HG02884 (cell line): ENCODE measurements around the gene FTO.

ENCODE experiments used
- ATAC-seq: cut with Tn5 transposase; IDR thresholded peaks from one replicate; pipeline ENCODE4 v1.9.1; 2021; ENCODE audit warnings: mild to moderate bottlenecking, moderate library complexity; ENCODE audit not compliant: unreplicated experiment

The FTO gene

DNA sequence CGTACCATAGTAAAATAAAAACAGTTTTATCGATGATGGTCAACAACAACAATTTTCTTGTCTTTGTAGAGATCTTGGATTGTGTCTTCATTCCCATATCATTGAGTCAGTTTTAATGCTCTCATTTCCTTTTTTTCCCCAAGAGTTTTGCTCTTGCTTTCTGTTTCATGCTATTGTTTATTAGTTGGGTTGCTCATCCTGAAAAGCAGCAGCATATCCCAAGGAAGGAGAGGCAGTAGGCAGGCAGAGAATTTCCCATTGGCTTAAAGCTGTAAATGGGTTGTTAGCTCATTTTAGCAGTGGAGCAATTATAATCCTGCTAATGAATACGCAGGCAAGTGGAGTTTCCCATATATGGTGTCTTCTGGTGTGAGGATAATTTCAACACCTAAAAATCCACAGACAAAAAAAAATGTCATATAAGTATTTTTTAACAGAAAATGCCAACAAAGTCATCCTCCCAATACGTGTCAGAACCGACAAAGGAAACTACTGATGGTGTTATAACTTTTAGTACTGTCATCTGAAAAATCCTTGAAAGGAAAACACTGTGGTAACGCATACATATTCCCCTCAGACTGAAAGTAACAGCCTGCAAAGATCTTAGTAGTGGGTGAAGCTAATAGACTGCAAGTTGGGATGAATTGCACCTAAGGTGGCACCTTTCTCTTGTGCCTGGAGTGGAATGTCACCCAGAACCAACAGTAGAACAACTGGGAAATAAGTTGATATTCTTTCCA is 218.3 kb downstream of the FTO start:
- ATAC-seq: no peak

GRCh38 chr16:53922807-53923571 is 219.0 kb downstream of the FTO start:
- ATAC-seq: no peak

GRCh38 chr16:53924331-53925106 is 220.6 kb downstream of the FTO start:
- ATAC-seq: no peak

DNA sequence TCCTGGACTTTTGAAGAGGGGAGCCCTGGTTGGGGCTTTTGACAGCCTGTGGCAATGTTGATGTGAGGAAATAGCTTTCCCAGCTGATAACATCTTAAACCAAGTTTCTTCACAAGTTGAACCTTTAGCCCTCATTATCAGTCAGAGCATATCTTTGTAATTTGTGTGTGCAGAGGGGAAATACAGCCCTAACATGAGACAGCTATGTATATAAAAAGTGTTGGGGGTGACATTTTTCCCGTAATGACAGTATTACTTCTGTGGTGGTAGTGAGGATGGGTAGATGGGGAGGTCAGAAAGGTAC is 221.1 kb downstream of the FTO start:
- no peak for ATAC-seq

DNA sequence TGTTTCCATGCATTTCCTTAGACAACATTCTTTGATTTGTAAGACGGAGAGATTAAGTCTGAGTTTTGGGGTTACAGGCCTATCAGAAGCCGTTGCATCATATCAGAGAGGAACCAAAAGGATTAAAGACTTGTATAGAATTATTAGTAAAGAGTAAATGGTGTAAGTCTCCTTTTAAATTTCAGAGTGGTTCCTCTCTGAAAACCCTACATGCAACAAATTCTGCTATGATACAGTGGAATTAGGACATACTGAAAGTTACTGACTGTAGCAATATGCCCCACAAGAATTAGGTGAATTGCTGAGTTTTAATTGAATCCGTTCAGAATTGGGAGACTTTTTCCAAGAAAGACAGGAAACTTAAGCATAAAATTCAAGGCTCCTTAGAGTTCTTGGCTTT is 221.6 kb downstream of the FTO start:
- ATAC-seq: no peak

DNA sequence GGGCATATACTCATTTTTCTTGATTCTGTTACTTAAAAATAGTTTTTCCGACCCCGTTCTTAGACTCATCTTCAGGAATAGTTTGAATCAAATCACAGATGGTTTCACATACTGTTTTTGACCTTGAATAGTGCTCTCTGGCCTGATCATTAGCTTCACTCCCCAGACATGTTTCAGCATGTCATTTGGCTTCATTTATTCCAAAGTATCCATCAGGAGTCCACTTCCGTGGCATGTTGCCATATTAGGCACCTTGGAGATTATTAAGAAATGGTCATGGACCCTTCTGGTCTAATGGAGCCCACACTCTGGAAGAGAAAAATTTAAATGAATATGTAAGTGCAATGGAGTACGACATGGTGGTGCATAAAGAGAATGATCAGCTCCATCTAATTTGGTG is 222.3 kb downstream of the FTO start:
- no peak for ATAC-seq

- ATAC-seq: no peak
Measured at GRCh38 chr16:53932975-53933374, 229.0 kb downstream of the FTO start.

- ATAC-seq: no peak
Measured at GRCh38 chr16:53933407-53933806, 229.5 kb downstream of the FTO start.

- no peak for ATAC-seq
Measured at GRCh38 chr16:53936052-53936451, 232.1 kb downstream of the FTO start.

GRCh38 chr16:53936529-53936928 is 232.6 kb downstream of the FTO start:
- ATAC-seq: no peak

- ATAC-seq: no peak
Measured at GRCh38 chr16:53937161-53937880, 233.4 kb downstream of the FTO start.

DNA sequence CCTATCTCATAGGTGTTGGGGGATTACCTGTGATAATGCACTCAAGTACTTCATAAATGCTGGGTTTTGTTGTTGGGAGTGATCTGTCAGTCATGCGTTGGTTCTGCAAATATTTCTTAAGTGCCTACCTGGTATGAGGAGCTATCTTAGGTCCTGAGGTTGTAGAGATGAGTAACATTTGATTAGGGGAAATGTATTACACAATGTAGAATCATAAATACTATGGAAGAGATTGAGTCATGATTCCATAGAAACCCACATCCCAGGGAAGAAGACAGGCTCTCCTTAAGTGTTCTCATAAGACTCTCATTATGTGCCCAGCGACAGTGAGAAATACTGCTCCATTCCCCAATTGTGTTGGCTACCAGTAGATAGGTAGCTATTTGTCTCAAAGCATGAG is 240.1 kb downstream of the FTO start:
- no peak for ATAC-seq

DNA sequence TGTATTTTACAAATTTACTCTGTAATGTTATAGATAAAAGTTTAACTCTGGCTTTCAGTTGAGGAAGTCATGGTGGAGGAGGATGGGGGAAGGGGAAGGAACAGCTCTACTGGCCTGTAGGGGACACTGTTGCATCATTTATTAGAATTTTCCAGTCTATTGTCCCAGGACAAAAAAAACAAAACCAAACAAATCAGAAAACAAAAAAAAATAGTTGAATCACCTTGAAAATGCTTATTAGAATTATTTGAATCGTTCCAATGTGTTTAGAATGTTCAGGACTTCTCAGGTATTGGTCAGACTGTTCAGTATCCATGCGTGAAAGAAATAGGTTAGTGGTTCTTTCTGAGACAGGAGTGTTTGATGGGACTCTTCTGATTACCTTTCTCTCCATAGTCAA is 242.0 kb downstream of the FTO start:
- no peak for ATAC-seq

DNA sequence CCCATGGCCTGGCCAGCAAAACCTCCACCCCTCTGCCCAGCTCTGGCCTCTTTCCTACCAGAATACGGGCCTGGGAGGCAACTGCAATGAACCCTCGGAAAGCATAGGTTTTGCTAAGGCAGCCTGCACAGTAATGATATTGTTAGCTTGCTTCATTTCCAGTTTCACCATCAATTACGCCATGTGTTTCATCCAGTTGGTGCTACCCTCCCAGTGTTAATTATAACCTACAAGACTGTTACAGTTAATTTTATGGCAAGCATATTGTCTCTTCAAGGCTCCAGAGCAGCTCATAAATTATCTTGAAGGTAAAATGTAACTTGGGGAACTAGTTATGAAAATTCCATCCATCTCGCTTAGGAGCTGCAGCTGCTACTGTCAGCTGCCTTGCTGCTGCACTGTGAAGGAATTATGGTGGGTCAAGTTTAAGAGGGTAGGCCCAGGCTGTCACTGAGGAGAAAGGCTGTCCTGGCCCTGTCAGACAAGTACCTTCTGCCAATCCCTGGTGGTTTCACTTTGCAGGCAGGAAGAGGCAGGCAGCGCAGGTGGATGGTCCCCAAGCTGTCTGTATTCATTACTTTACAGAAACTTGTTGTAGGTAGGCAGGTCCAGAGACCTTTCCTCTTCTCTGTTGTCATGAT is 242.9 kb downstream of the FTO start:
- no peak for ATAC-seq

- no peak for ATAC-seq
Measured at GRCh38 chr16:53947642-53948041, 243.7 kb downstream of the FTO start.

DNA sequence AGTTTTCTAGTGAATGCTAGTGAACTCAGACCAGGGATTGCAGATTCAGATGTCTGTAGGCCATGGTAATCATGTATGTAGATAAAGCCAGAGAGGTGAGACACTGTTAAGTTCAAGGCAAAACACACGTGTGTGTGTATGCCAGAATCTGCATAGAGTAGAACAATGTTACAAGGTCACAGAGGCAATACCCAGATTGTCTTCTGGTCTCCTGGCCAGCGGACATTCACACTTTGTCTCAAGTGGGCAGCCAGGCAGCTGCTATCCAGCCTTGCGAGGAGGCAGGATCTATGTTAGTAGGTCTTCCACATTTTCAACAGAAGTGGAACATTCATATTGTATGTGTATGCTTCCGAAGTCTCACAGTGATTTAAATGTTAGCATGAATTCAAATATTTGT is 244.4 kb downstream of the FTO start:
- no peak for ATAC-seq

- ATAC-seq: no peak
Measured at GRCh38 chr16:53948734-53949430, 244.9 kb downstream of the FTO start.

GRCh38 chr16:53949715-53950410 is 245.9 kb downstream of the FTO start:
- peak; percentile 45 for ATAC-seq

GRCh38 chr16:53950677-53951076 is 246.7 kb downstream of the FTO start:
- no peak for ATAC-seq
